CD4-positive, alpha-beta T cell treated with Interleukin-21 for 1 hour (primary cell): ENCODE data around the gene CHERP.

Source experiments
- DNase-seq: peaks from one replicate; pipeline ENCODE4 v3.0.0-alpha.2; 2020

The CHERP gene

DNA sequence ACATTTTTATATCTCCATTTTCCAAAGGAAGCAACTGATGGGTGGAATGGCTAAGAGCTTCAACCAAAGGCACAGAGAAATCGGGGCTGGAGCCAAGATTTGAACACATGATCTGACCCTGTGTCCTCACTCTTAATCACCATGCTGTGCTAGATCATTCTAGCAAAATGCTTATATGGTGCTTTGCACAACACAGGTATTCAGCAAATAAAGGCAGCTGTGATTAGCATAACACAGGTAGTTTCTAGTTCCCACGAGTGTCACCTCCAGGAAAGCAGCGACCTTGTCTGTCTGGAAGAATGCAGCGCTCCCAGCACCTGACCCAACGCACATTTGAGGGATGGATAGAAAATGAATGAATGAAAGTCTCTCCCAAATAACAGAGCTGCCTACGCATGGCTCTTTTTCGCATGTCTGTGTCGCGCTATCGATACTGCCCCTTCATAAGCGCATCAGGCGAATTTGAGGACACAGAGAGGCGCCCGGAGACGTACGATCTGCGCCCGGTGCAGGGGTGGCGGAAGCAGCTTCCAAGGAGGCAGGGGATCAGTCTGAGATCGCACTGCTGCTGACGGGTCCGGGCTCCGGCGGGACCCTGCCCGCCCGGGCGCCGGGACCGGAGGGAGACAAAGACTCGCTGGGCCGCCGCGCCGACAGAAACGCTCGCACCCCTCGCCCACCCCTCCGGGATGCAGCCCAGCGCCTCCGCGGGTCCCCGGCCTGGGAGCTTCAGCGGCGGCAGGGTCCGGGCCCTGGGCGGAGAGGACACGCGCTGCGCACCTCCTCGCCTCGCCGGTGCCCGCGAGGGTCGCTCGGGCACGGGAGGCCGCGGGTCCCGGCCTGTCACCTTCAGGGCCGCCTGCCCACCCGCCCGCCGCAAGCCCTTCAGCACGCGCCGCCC lies 71.1 kb downstream of the CHERP start:
- DNase-seq: no peak

DNA sequence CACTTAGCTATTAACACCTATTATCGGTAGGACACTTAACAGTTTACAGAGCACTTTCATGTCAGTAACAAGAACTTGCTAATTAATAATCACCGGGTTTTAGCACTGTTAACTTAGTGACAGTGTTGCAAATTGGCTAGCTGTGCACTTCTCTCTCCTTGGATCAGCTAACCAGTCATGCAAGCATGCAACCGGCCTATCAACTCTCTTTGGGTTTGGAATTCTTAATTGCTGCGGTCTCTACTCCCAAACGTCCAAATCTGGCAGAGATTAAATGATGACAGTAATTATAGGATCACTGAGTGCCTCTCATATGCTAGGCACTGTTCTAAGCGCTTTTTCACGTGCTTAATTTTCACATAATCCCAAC lies 71.7 kb downstream of the CHERP start:
- no peak for DNase-seq
